Stimulated activated naive CD4-positive, alpha-beta T cell (primary cell): ENCODE results near the gene HIPK4.
"Not testable (repeated sequence)": the region's sequence is repeated elsewhere in the genome, so short reads cannot be mapped to it uniquely, and the experiment has no call there.

ENCODE experiments used
- DNase-seq, 6 experiments: peaks; one replicate each; lab custom pipeline; 2025; lab: John Stamatoyannopoulos, UW

HIPK4 gene

DNA sequence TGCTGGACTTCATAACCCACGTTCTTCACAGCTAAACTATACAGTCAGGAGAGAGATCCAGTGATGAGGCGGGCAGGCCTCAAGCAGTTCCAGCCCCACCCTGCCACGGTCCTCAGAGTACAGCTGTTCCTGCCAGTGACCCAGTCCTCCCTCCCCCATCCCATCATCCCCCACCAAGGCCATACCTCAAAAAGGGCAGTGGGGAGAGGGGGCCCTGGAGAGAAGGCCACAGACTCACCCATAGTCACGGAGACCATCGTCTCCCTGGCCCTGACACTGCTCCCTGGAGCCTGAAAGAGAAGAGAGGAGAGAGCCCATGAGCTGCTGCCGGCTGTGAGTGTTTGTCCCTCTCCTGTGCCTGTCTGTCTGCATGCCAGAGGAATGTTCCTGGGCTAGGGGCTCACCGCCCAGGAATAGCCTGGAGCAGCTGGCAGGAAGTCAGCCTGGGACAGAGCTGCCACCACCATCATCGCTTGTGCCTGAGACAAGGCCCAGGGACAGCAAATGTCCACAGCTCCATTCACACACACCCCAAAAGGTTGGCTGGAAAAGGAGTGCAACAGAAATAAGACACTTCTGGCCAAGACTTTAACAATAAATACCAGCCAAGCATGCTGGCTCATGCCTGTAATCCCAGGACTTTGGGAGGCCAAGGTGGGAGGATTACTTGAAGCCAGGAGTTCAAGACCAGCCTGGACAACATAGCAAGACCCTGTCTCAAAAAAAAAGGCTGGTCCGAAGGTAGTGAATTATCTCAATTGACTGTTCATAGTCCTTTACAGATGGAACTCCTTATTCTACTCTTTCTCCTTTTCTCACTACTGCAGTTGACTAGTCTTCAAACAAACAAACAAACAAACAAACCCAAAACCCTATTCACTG, 48.1 kb downstream of the HIPK4 start:
- DNase-seq = no peak

DNA sequence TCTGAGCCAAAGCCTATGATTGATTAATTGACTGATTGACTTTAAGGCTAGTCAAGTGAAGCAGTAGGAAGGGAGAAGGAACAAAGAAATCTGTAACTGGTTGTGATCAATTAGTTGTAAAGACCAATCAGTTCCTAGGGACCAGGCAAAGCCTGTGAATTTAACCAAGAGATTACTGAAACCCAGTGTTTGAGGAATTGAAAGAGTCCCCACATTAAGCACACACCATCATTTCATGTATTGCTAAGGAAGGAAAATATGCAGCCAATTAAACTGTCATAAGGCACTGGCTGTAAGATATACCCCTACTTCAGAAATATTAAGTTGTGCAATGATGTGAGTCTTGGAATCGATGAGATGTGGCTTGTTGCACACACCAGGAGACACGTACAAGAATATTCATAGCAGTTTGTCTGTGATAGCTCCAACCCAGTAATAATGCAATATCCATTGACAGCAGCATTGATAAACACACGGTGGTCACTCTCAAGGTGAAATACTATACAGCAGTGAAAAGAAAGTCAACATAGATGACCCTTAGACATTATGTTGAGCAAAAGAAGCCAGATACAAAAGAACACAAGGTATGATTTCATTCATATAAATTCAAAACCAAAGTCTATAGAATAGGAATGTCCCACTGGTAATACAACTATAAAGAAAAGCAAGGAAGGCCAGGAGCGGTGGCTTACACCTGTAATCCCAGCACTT, 50.8 kb downstream of the HIPK4 start:
- DNase-seq = no peak

GRCh38 chr19:40337594-40337993, 52.4 kb downstream of the HIPK4 start:
- no peak for DNase-seq

GRCh38 chr19:40337107-40337506, 52.9 kb downstream of the HIPK4 start:
- DNase-seq = no peak

- DNase-seq = no peak
Observed at GRCh38 chr19:40336601-40336900, 53.4 kb downstream of the HIPK4 start.

DNA sequence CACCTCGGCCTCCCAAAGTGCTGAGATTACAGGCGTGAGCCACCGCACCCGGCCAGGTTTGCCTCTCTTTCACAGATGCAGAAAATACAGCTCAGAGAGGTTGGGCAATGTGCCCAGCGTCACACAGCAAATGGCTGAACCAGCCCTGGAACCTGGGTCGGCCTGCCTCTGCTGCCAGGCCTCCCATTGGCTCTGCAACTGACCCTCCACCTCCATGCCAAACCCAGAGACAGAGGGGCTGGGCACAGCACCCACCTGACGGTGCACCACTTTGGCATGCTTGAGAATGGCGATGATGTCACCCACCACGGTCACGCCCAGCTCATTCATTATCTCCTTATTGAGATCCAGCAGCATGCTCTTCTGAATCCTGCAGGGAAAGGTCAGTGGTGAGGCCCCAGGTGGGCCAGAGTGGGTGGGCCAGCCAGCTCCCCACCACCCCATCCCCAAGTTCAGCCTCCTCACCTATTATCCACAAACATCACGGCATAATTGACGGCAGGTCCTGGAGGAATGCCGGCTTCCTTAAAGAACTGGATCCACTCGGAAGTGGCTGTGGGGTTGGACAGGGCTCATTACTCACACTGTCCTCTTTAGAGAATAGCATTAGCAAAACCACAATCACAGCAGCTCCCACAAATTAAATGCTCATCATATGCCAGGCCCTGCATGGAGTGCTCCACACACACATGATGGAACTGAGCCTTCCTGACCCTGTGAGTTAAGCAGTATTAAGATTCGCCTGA, 54.0 kb downstream of the HIPK4 start:
- no peak for DNase-seq

DNA sequence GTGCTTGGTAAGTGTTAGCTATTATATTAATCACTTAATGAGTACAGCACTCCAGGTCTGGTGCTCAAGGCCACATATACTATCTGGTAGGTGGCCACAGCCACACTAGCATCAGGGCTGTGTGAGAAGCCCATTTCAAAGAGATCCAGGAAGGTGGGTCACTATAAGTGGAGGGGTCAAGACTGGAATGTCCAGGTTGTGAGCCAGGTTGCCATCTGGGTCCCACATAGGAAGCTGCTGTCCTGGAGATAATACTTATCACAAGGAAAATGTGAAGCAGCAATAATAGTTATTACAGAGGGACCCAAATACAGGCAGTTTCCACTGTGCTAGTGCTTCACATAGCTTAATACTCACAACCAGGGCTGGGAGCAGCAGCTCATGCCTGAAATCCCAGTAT, 54.9 kb downstream of the HIPK4 start:
- DNase-seq = no peak

DNA sequence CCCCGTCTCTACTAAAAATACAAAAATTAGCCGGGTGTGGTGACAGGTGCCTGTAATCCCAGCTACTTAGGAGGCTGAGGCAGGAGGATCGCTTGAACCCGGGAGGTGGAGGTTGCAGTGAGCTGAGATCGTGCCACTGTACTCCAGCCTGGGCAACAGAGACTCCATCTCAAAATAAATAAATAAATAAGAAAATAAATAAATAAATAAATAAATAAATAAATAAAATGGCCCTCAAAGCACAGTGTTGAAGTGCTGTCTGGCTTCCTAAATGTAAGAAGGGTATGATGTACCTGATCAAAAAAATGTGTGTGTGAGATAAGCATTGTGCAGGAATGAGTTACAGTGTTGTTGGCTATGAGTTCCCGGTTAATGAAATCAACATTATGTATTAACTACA, 56.9 kb downstream of the HIPK4 start:
- not testable (repeated sequence) for DNase-seq

DNA sequence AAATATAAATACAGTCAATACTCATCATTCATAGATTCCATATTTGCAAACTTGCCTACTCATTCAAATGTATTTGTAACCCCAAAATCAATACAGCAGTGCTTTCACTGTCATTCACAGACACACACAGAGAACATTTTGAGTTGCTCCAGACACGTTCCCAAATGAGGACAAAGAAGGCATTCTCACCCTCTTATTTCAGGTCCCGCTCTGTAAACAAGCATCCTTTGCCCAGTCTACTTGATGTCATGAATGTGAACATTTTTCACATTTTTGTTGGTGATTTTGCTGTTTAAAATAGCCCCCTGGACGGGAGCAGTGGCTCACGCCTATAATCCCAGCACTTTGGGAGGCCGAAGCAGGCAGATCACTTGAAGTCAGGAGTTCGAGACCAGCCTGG, 57.3 kb downstream of the HIPK4 start:
- no peak for DNase-seq

DNA sequence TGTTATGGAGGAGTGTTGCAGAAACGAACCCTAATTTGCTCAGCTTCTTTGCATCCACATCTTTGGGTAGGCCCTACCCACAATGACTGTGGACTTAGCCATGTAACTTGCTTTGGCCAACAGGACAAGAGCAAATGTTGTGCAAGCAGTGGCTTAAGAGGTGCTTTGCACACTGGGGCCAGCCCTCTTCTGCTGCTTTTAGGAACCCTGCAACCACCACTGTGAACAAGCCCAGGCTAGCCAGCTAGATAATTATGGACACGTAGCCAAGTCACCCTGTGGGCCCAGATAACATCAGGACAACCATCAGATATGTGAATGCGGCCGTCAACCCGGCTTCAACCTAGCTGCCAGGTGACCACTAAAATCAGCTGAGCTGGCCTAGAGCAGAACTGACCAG, 58.9 kb downstream of the HIPK4 start:
- DNase-seq = no peak
